HG02642 (cell line): ENCODE data around the gene UBE2M.
"Not testable (repeated sequence)": the region's sequence is repeated elsewhere in the genome, so short reads cannot be mapped to it uniquely, and the experiment has no call there.

Experiments used
- ATAC-seq: cut with Tn5 transposase; IDR thresholded peaks from one replicate; pipeline ENCODE4 v1.9.1; 2021; ENCODE audit warnings: mild to moderate bottlenecking; ENCODE audit not compliant: unreplicated experiment, poor library complexity

Gene UBE2M

GRCh38 chr19:58558066-58558622 is at the start of gene UBE2M:
Gene UBE2M (minus strand): TSS chr19:58558611. CDS start chr19:58558381, 230 bp downstream.
- peak; percentile 0 for ATAC-seq

DNA sequence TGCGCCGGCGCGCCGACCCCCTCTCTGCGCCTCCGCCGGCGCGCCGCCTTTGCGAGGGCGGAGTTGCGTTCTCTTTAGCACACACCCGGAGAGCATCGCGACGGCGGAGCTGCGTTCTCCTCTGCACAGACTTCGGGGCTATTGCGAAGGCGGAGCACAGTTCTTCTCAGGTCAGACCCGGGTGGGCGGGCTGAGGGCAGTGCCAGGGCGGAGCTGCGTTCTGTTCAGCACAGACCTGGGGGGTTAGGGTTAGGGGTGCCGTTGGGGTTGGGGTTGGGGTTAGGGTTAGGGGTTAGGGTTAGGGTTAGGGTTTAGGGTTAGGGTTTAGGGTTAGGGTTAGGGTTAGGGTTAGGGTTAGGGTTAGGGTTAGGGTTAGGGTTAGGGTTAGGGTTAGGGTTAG is 48.8 kb upstream of the UBE2M start:
- ATAC-seq = not testable (repeated sequence)

DNA sequence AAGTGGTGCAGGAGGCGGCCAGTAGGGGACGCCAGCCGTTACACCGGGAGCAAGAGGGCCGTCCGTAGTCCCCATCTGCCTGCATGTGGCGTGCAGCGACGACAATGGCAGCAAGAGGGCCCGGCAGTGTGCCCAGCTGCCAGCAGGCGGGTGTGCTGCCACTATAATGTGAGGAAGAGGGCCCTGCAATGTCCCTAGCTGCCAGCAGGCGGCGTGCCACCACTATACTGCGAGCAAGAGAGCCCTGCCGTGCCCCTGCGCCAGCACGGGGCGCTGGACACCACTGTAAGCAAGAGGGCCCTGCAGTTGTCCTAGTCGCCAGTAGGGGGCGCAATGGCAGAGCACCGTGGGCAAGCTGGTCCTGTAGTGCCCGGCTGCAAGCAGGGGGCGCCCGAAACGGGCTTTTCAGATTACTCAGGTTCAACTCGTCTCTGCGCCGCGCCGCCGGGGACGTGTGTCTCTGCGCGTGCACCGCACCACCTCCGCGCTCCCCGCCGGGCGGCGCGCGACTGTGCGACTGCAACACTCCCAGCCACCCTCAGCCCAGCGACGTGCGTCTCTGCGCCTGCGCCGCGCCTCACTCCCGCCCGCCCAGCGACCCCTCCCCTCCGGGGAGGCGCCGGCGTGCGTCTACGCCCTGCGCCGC is 48.0 kb upstream of the UBE2M start:
- ATAC-seq = not testable (repeated sequence)

DNA sequence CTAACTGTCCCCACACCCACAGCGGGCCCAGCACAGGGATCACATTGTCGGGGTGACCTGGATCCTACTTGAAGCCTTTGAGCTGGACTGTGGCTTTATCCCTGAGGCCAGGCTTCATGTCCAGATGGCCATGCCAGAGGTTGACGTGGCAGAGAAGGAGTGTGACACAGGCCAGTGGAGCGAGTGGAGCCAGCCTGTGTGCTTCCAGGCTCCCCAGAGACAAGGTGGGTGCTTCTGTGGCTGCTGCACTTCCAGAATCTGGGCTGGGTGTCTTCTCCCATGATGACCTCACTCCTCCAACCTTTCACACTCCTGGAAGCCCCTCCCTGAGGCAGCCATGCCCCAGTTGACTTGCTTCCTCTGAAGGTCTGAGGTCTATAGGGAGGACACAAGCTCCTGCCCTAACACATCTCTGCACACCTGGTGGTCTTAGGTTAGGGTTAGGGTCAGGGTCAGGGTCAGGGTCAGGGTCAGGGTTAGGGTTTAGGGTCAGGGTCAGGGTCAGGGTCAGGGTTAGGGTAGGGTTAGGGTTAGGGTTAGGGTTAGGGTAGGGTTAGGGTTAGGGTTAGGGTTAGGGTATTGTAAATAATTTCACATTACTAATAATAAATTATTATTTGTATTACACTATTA is 27.8 kb upstream of the UBE2M start:
- ATAC-seq = no peak

DNA sequence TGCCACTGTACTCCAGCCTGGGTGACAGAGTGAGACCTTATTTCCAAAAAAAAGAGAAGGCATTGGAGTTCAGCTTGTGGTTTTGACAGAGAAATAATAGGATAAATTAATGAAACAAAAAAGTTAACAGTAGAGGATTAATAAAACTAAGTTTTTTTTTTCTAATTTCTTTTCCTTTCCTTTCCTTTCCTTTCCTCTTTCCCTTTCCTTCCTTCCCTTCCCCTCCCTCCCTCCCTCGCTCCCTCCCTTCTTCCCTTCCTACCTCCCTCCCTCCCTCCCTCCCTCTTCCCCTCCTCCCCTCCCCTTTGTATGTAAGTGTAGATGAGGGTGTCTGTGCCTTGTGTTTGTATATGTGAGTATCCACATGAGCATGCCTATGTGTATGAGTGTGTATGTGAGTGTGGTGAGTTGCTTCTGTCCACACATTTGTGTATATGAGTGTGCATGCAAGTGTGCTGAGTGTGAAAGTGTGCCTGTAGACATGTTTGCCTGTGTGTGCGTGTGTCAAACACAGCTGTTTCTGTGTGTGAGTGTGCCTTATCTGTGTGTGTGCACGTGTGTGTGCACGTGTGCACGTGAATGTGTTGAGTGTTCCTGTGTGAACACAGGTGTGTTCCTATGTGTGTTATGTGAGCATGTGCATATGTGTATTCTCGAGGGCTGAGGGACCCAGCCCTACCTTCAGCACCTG is 27.2 kb upstream of the UBE2M start:
- ATAC-seq = no peak

DNA sequence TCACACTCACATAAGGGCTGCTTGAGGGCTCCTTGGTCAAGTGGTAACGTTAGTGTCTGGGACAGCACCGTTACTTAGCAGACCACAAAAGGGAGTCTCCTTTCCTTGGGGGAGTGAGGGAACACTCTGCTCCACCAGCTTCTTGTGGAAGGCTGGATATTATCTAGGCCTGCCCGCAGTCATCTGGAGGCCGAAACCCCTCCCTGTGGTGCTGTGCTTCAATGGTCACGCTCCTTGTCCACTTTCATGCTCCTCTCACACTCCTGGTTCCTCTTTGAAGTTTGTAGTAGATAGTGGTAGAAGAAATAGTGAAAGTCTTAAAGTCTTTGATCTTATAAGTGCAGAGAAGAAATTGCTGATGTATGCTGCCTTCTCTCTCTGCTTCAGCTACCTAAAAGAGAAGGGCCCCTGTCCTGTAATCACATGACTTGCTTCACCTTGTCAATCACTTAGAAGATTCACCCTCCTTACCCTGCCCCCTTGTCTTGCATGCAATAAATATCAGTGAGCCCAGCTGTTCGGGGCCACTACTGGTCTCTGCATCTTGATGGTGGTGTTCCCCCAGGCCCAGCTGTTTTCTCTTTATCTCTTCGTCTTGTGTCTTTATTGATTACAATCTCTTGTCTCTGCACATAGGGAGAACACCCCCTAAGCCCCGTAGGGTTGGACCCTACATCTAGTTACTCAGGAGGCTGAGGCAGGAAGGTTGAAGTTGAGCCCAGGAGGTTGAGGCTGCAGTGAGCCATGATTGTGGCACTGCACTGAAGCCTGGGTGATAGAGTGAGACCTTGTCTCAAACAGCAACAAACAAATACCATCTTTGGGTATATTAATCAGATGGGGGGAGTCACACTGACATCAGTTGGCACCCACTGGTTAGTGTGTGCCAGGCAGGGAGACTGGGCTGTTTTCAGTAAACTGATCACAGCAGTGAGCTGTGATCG is 26.4 kb upstream of the UBE2M start:
- no peak for ATAC-seq

- ATAC-seq = no peak
Measured at GRCh38 chr19:58582985-58583384, 24.6 kb upstream of the UBE2M start.

GRCh38 chr19:58581227-58582141 is 23.1 kb upstream of the UBE2M start:
- peak; percentile 80 for ATAC-seq

GRCh38 chr19:58579473-58580142 is 21.2 kb upstream of the UBE2M start:
- no peak for ATAC-seq

DNA sequence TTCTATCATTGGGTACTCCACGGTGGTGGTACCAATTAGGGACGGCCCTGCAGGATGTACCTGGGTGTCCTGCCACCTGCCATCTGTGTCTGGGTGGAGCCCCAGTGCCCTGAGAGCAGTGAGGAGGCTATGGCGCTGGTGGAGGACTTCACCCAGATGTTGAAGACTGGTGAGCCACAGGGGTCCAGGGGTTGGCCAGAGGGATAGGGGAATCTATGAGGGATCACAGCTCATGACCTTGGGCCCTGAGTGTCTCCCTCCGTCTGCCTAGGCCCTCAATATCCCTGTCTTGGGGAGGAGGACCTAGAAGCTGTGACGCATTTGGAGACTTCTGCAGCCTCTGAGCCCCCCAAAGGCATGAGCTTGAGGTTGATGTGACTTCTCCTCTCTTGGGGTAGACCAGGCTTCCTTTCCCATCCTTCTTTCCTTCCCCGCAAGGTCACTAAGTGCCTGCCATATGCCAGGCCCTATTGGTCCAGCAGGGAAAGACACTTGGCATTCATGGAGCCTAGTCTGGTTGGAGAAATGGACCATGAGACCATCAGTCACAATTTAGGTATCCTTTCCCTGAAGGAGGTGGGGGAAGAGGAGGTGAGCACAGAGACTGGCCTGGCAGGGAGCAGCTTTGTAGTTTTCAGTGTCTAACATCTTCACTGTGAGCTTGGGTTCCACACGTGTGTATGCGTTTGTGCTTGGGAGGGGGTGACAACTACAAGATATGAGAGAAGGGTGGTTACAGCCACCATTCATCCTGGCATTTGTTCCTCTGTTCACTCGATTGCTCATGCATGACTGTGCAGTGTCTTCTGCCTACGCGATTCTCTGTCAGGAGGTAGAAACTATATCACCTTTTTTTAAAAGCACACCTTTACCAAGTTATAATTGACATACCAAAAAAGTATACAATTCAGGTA is 19.9 kb upstream of the UBE2M start:
- no peak for ATAC-seq

- not testable (repeated sequence) for ATAC-seq
Measured at GRCh38 chr19:58577581-58577980, 19.2 kb upstream of the UBE2M start.

DNA sequence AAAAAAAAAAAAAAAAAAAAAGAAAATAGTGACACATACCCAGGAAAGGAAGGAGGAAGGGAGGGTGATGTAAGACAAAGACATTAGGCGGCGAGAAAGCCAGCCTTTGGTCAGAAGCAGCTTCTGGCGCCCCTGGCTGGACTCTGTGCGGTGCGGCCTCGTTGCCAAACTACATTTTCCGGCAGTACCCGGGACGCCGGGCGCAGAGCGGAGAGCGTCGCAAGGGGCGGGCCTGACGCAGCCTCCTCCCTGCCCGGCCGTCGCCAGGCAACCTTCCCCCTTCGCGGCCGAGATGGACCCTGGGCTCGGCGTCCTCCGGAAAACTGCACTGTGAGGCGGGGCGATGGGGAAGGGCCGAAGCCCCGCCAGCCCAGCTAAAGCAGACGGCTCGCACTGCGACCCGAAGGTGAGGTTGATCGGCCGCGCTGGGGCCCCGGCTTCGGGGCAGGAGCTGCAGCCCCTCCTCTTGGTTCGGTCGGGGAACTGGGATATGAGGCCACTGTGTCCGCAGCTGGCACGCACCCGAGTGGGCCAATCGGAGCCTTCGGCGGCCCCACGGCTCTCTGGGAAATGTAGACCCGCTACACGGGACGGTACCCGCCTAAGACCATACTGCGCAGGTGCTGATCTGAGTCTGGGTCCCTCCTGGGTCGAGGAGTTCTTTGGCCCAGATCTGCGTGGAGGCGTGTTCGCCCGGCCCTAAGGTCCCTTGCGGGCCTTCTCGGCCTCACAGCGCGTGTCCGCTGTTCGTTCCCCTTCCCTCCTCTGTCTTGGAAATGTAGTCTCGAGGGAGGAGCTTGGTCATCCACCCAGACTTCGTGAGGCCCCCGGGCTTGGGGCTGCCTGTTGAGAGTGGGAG is 17.0 kb upstream of the UBE2M start:
- ATAC-seq = peak; percentile 40

DNA sequence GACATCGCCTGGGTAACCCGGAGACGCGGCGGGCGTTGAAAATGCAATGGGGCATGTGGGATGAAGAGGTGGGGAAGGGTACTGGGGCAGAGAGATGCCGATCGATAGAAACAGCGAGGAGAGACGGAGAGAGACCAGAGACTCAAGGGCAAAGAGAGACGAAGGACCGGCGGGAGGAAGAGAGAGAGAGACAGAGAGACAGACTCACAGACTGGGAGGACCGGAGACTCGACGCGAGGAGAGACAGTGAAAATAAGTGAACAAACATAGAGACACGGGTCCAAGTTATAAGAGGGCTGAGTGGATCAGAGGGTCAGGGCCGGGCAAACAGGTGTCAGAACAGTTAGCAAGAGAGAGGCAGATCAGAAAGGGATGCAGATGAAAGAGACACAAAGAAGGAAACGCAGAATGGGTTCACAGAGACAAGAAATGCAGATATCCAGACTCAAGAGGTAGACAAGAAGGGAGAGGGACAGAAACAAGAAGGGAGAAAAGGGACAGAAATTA is 15.3 kb upstream of the UBE2M start:
- ATAC-seq = no peak

DNA sequence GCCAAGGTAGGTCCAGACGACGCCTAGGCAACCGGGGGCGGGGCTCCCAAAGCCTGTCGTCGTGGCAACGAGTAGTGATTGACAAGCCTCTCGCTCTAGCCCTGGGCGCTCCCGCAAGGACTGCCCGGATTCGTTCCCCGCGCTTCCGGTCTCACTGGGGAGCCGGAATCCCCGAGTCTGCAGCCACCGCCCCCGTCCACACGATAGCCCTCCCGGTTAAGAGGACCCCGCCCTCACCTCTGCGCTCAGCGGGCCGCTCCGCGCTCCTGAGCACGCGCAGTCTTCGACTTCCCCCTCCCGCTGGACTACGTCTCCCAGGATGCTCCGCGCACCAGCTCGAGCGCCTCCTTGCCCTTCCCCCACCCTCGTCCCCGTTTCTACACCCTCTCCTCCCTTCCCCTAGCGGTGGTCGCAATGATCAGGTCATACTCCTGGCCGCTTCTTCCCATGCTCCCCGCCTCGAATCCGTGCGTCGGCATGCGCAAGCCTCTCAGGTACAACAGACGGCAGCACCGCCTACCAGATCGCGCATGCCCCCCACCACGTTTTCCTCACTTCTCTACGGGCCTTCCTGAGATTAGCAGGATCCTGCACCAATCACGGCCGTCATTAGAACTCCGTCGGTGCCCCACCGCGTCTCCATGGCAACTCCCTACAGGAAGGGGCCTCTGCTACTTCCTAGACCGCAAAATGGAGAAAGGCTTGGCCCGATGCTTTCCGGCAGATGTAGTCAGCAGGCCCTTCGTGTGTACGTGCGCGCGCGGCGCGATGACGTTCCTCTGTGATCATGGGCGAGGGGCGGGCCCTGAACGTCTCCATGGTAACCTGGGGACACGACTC is 14.6 kb upstream of the UBE2M start, which contains the start of gene MZF1:
TSS of gene MZF1 (minus strand) at position 518 of the 840 bp plus-strand sequence. CDS start 1,946 bp downstream, outside the sequence.
- ATAC-seq = peak; percentile 64

DNA sequence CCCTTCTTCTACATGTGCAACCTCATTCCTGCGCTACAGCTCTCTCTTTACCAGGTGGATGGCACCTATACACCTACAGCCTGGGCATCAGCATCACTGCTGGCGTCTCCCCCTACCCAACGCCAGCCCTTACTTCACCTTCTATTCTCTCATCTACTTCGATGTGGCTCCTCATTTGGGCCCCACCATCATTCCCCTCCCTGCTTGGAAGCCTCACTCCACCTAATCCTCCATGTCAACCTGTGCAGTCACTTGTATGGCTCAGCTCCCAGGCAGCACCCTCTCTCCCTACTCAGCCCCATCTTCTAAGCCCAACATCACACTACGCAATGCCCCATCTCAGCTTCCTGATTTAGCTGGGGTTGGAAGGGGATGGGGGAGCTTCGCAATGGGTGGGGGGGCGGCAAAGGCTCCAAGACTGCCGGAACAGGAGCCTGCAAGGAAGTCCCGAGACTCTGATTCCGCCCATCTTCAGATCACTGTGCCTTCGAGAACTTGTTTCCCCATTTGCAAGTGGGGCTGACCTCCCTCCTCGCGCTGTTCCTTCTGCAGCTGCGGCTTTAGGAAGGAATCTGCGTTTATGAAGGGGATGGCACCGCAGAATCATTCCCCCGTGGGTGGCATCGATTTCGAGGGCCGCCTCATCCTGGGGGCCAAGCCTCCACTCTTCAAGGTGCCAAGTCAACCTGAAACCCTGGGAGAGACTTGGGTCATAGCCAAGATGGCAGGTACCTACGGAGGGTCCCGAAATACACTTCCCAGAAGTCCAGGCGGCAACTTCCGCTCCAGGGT is 13.8 kb upstream of the UBE2M start:
- no peak for ATAC-seq
